ENCODE data around the gene FAM53A. TPM values are rescaled to one million over a fixed set of nuclear protein-coding genes. Genes with fewer than 3 reads are reported as not detected.

FAM53A gene
- total and polyA plus RNA-seq, 2 of the 4 experiments (the other 2 are of a cell fraction): 2.0 to 3.1 TPM

- WGBS, 2 experiments (ENCODE audit: extremely low coverage in 2 of 2, insufficient read length in 1 of 2): 71% methylated on average over 2 of the region's 6 CpGs; no CpG with 5 or more reads in 1 of the 2 experiments
- Histone ChIP-seq H3K4ac (ENCODE audit: low read depth, low read length) (no peak overlapping the region), H3K14ac (replicated peaks; ENCODE audit: low read depth, low read length) (no peak overlapping the region), H3K9me1 (ENCODE audit: insufficient read depth, low read length) (no peaks in the 10 kb centered on the region; the same call in 1 of the 2 replicates), H3K23ac (ENCODE audit: low read depth, low read length) (no peak overlapping the region), H3K79me1 (ENCODE audit: low read depth in 1 of 2, low read length in 2 of 2) (no peaks in the 10 kb centered on the region), H2AK5ac (ENCODE audit: low read depth, low read length) (no peak overlapping the region), H2BK5ac (ENCODE audit: low read depth, low read length, poor library complexity, severe bottlenecking) (no peak overlapping the region), H2BK15ac (ENCODE audit: low read depth, low read length) (no peak overlapping the region), H2AFZ (replicated peaks; ENCODE audit: low read length, poor library complexity) (no peak overlapping the region), H2AK9ac (replicated peaks; ENCODE audit: low read depth, low read length, poor library complexity) (no peak overlapping the region), H3K4me2 (ENCODE audit: low read depth, low read length) (no peak overlapping the region), H2BK120ac (ENCODE audit: low read depth, low read length) (no peak overlapping the region), H3K9ac (ENCODE audit: low read depth, low read length) (no peak overlapping the region), H3K36me3 (ENCODE audit: control insufficient read depth, insufficient read depth, low read length) (no peaks in the 10 kb centered on the region), H4K8ac (ENCODE audit: low read depth in 2 of 2, low read length in 2 of 2) (no peak overlapping the region), H4K20me1 (ENCODE audit: insufficient read depth, low read length) (no peaks in the 10 kb centered on the region; the same call in 1 of the 2 replicates), H3K9me3 (ENCODE audit: control insufficient read depth, insufficient read depth, low read length) (peaks cover 2% of the 10 kb centered on the region), H3K27ac (ENCODE audit: insufficient read depth, low read length) (no peak overlapping the region), H3K27me3 (ENCODE audit: control insufficient read depth, insufficient read depth, low read length) (no peaks in the 10 kb centered on the region), H3K4me3 (ENCODE audit: insufficient read depth, low read depth, low read length) (no peak overlapping the region), H4K5ac (ENCODE audit: low read depth, low read length) (no peak overlapping the region), H3K18ac (ENCODE audit: low read depth, low read length) (no peak overlapping the region), H4K91ac (ENCODE audit: insufficient read depth, low read depth, low read length) (no peak overlapping the region), H3K56ac (ENCODE audit: extremely low read depth, insufficient read depth, low read length) (no peak overlapping the region), H2BK20ac (ENCODE audit: low read depth, low read length) (no peak overlapping the region), H3K4me1 (ENCODE audit: control insufficient read depth, insufficient read depth, low read length) (no peaks in the 10 kb centered on the region)
- in situ Hi-C loops (cut with MboI; ENCODE audit: low sequenced_read_pairs): no loop called here
- TF ChIP-seq ELK1 (IDR thresholded peaks at IDR 0.05; ENCODE audit: borderline replicate concordance, low read depth, low read length) (no peak), RAD21 (IDR thresholded peaks at IDR 0.05; ENCODE audit: low read length) (no peak), CHD1 (IDR thresholded peaks at IDR 0.05; ENCODE audit: low read depth, low read length) (no peak), RFX5 (IDR thresholded peaks at IDR 0.05; ENCODE audit: low read depth, low read length) (no peak), CTCF (conservative IDR thresholded peaks at IDR 0.05; ENCODE audit: low read depth, low read length) (no peak), CEBPB (IDR thresholded peaks at IDR 0.05; ENCODE audit: low read depth, low read length) (no peak), MXI1 (IDR thresholded peaks at IDR 0.05; ENCODE audit: borderline replicate concordance, low read depth, low read length) (no peak), MAZ (IDR thresholded peaks at IDR 0.05; ENCODE audit: borderline replicate concordance, low read depth, low read length) (no peak), USF2 (IDR thresholded peaks at IDR 0.05; ENCODE audit: low read depth, low read length) (no peak), MAFK (IDR thresholded peaks at IDR 0.05; ENCODE audit: low read depth, low read length) (no peak), RCOR1 (IDR thresholded peaks at IDR 0.05; ENCODE audit: insufficient replicate concordance, low read length) (no peak), BHLHE40 (IDR thresholded peaks at IDR 0.05; ENCODE audit: low read depth, low read length) (no peak), NFE2L2 (IDR thresholded peaks at IDR 0.05; ENCODE audit: low read depth, low read length) (no peak), FOS (IDR thresholded peaks at IDR 0.05; ENCODE audit: low read depth, low read length) (no peak), SMC3 (IDR thresholded peaks at IDR 0.05; ENCODE audit: low read depth, low read length) (no peak), POLR2A (IDR thresholded peaks at IDR 0.05; ENCODE audit: low read depth, low read length) (no peak)
- no peak for ATAC-seq (ENCODE audit: low read depth)
- intact Hi-C loops (cut with micrococcal nuclease): no loop called here
- dilution Hi-C loops (cut with HindIII; ENCODE audit: low sequenced_read_pairs, unreplicated experiment): no loop called here
- BruUV-seq (replicated peaks): no TSS peak
- DNase-seq: no peak
- ChIA-PET CTCF (no interaction called here), POLR2A (ENCODE audit: unreplicated experiment) (no interaction called here)
These were observed 67.6 kb downstream of the FAM53A start for GRCh38 chr4:1616557-1616930.
